Ishikawa (cell line): ENCODE data around the gene FOXN3.

ENCODE experiments used
- CEBPB ChIP-seq: IDR thresholded peaks from 2 replicates; pipeline ENCODE4 v1.6.1; 2012
- CREB1 ChIP-seq: IDR thresholded peaks from 2 replicates; pipeline ENCODE4 v1.6.1; 2012; ENCODE audit warnings: low read depth
- EGR1 ChIP-seq: IDR thresholded peaks from 2 replicates; pipeline ENCODE4 v1.6.1; 2012
- EP300 ChIP-seq: IDR thresholded peaks from 2 replicates; pipeline ENCODE4 v1.6.1; 2012; ENCODE audit warnings: borderline replicate concordance
- FOXM1 ChIP-seq: IDR thresholded peaks from 2 replicates; pipeline ENCODE4 v1.6.1; 2012; ENCODE audit warnings: low read depth, borderline replicate concordance
- MAX ChIP-seq: IDR thresholded peaks from 2 replicates; pipeline ENCODE4 v1.6.1; 2012
- NFIC ChIP-seq: IDR thresholded peaks from 2 replicates; pipeline ENCODE4 v1.6.1; 2012
- RAD21 ChIP-seq: IDR thresholded peaks from 2 replicates; pipeline ENCODE4 v1.6.1; 2012; ENCODE audit warnings: low read depth
- REST ChIP-seq: IDR thresholded peaks from 2 replicates; pipeline ENCODE4 v1.6.1; 2012; ENCODE audit warnings: low read depth, mild to moderate bottlenecking
- TAF1 ChIP-seq: IDR thresholded peaks from 2 replicates; pipeline ENCODE4 v1.6.1; 2012; ENCODE audit warnings: low read depth, mild to moderate bottlenecking
- TEAD4 ChIP-seq: IDR thresholded peaks from 2 replicates; pipeline ENCODE4 v1.6.1; 2012
- YY1 ChIP-seq: IDR thresholded peaks from 2 replicates; pipeline ENCODE4 v1.6.1; 2012; ENCODE audit warnings: low read depth
- TF ChIP-seq, protein P1 (sequence below): IDR thresholded peaks from 2 replicates; pipeline ENCODE4 v1.6.1; 2012

DNA sequence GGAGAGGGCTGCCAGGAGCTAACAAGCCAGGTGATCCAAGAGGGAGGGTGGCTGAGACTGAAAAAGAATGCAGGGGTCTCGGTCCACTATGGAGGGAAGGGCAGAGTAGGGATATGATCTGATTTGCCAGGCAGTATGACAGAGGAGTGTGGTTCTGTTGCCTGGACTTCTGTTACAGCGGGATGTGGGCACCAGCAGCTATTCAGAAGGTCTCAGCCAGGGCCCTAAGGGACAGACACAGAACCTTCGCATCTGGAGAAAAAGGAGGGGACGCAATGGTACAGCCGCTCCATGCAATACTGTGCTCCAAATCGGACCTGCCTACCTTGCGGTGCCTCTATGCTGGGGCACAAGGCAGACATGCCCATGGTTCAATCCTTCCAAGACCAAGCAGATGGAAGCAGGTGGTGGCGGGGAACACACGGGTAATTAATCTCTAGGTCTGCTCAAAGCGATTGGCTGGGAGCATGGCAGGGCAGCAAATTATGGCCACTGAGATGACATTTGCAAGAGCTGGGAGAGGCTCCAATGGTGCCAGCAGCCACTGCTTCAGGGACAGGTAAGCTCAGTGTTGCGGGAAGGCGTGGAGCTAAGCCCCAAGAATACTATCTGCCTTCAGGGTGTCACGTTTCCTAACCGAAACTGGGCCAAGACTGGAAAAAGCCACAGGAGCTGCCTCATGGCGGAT, 185.5 kb downstream of the FOXN3 start:
- TF ChIP-seq RAD21 (no peak), TEAD4 (no peak), REST (no peak), MAX (no peak), YY1 (no peak), CEBPB (no peak), NFIC (no peak), EP300 (no peak), TAF1 (no peak), CREB1 (no peak), EGR1 (no peak), FOXM1 (no peak)
- TF ChIP-seq, protein P1, sequence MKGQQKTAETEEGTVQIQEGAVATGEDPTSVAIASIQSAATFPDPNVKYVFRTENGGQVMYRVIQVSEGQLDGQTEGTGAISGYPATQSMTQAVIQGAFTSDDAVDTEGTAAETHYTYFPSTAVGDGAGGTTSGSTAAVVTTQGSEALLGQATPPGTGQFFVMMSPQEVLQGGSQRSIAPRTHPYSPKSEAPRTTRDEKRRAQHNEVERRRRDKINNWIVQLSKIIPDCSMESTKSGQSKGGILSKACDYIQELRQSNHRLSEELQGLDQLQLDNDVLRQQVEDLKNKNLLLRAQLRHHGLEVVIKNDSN = no peak
